HuH-7 (cell line): ENCODE results near the gene CCDC89.
"Not testable (repeated sequence)": the region's sequence is repeated elsewhere in the genome, so short reads cannot be mapped to it uniquely, and the experiment has no call there.

Experiments used
- DNase-seq: peaks from one replicate; pipeline ENCODE4 v3.0.0; 2011; ENCODE audit warnings: low spot score

Gene CCDC89

DNA sequence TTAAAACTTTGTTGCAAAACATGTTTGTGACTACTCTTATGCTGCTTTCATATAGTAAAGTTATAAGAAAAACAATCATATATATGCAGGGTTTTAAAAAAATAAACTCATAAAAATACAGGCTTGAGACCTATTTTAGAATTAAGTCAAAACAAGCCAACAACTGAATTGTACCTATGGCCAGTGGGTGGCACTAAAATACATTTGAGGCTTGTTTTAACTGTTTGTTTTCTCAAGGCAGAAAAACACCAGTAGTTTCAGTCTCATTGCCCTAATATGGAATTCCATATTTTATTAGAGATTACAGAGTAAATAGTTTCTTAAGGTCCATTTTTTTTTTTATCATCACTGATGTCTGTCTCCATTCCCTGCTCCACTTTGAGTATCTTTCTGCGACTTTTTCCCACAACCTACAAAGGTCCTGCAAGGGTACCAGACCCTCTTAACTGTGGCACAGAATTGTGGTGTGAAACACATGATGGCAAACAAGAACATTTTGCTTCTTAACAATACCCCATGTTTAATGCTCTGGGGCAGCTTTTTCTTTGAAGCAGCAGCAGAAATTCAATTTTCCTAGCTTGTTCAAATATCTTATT, 8.5 kb upstream of the CCDC89 start:
- DNase-seq: peak; percentile 29

- DNase-seq: no peak
Observed at GRCh38 chr11:85685125-85685819, 723 bp downstream of the CCDC89 start.

DNA sequence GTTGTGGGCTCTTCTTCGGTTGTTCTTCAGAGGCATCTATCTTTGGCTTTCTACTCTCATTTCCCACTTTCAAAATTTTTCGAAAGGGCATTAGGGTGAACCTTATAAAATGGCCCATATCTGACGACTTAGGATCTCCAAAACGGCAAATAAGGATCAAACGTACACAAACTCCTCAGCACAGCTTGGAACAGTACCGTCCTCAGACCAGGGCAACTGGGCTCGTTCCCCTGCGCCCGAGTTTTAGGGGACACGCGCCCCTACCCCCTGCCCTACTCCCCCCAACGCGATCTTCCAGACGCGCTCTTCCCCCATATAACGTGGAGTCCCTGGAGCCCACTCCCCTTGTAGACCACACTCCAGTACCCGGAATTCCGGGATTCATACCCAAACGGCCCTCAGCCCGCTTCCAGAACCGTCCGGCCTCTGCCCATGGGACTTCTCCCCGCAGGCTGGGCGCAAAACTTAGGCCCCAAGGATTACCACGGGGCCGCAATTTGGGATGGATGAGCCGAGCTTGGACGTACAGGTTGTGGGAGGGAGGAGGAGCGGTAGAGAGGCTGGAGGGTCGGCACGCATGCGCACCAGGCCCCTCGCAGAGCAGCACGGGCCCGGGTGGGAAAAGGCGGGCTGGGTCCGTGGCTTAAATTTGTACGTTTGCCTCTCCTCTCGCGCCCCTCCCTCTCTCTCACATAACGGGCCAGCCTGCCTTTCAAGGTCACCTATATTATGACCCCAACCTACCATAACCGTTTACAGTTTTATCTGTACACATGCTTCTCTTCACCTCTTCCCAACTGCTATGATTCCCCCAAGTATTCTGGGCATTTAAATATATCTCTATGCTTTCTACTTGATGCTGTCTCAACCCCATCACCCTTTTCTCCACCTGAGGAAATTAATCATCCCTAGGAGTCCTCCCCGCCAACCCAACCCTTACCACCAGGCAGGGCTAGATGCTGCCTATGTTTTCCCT, 3.4 kb downstream of the CCDC89 start:
- DNase-seq: peak; percentile 84

DNA sequence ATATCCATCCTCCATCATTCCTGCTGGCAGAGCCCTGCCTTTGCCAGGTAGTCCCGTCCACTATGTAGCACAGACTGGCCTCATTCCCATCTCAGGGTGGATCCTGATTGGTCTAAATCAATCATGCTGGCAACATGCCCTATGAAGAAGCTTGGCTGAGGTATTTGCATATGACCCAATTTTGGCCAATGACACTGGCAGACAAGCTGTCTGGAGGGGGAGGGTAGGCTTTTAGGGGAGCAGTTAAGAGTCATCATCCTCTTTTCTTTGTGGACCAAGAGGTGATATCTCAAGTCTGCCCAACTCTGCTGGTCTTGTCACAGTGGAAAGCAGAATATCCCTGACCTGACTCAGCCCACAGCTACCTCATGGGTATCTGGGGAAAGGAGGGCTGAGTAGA, 5.1 kb downstream of the CCDC89 start:
- no peak for DNase-seq

GRCh38 chr11:85679576-85679975, 6.4 kb downstream of the CCDC89 start:
- DNase-seq: no peak

DNA sequence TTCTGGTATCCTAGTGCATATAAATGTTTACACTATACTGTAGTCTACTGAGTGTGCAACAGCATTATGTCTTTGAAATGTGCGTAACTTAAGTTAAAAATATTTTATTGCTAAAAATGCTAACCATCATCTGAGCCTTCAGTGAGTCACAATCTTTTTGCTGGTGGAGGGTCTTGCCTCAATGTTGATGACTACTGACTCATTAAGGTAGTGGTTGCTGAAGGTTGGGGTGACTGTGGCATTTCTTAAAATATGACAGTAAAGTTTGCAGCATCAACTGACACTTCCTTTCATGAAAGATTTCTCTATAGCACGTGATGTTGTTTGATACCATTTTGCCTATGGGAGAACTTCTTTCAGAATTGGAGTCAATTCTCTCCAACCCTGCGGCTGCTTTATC, 12.6 kb downstream of the CCDC89 start:
- DNase-seq: no peak

GRCh38 chr11:85672105-85672902, 13.7 kb downstream of the CCDC89 start:
- no peak for DNase-seq

- DNase-seq: not testable (repeated sequence)
Observed at GRCh38 chr11:85670949-85671663, 14.9 kb downstream of the CCDC89 start.

DNA sequence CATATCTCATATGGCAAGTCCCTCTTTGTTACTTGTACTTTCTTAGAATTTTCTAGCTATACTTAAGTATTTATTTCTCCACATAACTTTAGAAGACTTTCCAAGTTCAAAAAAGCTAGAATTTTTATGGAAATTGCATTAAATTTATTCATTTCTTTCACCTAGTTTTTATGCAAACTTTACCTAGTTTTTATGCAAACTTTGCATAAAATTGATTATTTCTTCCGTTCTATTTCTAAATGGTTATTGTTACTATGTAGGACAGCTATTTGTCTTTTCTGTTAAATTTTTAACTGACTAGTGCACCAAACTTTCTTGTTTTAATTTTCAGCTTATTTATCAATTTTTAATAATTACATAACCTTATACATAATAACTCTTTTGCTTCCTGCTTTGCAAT, 17.8 kb downstream of the CCDC89 start:
- no peak for DNase-seq

DNA sequence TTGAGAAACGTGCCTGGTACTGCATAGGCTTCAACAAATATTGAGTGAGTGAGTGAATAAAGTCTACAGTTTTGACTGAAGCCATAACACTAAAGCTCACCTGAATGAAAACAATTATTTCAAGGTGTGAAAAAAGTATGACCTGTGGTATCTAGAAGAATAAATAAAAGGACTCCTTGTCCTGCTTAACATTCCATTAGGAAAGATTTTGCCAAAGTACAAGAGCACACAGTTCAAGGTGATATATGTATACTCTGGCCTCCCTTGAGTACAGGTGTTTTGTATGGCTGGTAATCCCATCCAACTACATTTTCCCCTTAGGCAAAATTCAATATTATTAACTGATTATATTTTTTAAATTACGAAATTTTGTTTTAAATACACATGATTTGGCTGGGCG, 19.3 kb downstream of the CCDC89 start:
- DNase-seq: no peak

GRCh38 chr11:85665733-85666132, 20.3 kb downstream of the CCDC89 start:
- no peak for DNase-seq

- DNase-seq: peak; percentile 84
Observed at GRCh38 chr11:85664615-85665481, 21.1 kb downstream of the CCDC89 start, which contains the start of gene CREBZF. Gene CREBZF (minus strand): TSS chr11:85665129. CDS start chr11:85664875, 254 bp downstream.

GRCh38 chr11:85663753-85664614, 22.0 kb downstream of the CCDC89 start:
- DNase-seq: peak; percentile 46

DNA sequence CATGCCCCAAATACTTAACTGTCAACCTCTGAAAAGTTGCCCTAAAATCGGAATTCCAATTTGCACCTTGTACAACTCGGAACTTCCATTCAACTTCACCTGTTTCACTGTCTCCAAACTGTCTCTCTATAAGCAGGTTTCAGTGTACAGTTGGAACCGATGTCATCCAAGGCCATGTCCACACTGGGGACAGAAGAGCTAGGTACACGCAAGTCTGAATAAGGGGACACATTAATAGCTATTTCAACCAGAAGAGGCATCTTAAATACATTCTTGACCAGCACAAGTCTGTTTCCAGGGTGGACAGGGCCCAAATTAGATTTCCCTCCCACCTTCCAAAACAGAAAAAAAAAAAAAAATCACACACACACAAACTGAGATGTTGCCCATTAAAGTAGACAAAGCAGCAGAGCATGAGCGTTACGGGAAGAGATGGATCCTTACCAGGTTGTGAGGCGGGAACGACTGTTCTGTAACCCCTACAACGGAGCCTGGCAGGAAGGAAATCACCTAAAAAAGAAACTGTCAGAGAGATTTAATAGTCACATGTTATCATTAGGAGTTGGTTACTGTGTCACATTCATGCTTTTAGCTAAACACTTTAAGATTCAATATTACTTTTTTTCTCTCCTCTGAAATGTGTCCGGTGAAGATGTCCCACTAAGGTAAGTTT, 22.8 kb downstream of the CCDC89 start:
- DNase-seq: no peak

DNA sequence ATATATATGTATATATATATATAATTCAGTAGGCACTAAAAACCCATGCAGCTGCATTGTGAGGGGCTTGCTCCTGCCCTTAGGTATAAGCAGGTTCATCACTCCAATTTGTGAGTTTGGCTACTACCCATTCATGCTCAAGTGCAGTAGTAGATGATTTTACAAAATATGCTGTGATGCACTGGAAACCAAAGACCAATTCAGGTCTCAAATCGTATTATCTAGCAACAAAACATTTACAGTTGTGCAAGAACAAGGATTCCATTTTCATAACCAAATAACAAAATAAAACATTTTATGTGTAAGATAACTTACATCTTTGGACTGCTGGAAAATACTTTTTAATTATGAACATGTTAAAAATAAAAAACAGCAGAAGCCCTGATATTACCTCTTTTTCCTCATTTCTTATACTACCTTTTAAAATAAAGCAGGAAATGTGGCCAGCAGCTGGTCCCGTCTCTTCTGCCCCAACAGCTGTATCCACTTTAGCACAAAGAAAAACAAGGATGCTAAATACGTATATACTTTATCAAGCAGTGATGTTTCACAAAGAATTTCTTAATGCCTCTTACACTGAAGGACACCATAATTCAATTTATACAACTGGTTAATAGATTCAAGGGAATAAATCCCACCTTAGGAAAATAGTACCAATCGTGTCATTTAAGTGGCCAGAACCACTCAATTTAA, 23.9 kb downstream of the CCDC89 start:
- DNase-seq: no peak

- DNase-seq: no peak
Observed at GRCh38 chr11:85658180-85658579, 27.8 kb downstream of the CCDC89 start.

GRCh38 chr11:85656777-85657176, 29.2 kb downstream of the CCDC89 start:
- no peak for DNase-seq

DNA sequence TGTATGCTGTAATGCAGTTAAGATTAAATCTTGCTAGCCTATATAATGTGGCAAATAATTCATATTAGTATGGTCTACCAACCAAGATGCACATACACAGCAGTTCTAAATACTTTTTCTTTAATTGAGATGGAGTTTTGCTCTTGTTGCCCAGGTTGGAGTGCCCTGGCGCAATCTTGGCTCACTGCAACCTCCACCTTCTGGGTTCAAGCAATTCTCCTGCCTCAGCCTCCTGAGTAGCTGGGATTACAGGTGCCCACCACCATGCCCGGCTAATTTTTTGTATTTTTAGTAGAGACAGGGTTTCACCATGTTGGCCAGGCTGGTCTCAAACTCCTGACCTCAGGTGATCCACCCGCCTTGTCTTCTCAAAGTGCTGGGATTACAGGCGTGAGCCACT, 31.7 kb downstream of the CCDC89 start:
- not testable (repeated sequence) for DNase-seq
